CD14-positive monocyte (primary cell): ENCODE data around the gene ARHGEF37. TPM values are rescaled to one million over a fixed set of nuclear protein-coding genes. Genes with fewer than 3 reads are reported as not detected.

Source experiments
- DNase-seq, 3 donors: peaks; one replicate each; pipeline ENCODE4 v3.0.0-alpha.2; 2011 to 2022
- H2AFZ ChIP-seq: 2 replicates; pipeline ENCODE4 v1.6.0; 2012; ENCODE audit warnings: mild to moderate bottlenecking, low read depth, low read length, inconsistent platforms; ENCODE audit not compliant: insufficient read depth, poor library complexity, severe bottlenecking
- H3K27ac ChIP-seq, 2 donors: 1 replicate in 1 of 2; 2 replicates in 1 of 2; pipeline ENCODE4 v1.5.1; 2012 to 2013; ENCODE audit warnings: low read length in 2 of 2, control low read depth in 1 of 2, inconsistent platforms in 1 of 2, low read depth in 1 of 2, mild to moderate bottlenecking in 1 of 2
- H3K27me3 ChIP-seq, 2 donors: one replicate each; pipeline versions ENCODE4 v1.6.0 to v1.6.1; 2011 to 2013; ENCODE audit warnings: low read length in 2 of 2; ENCODE audit not compliant: control insufficient read depth in 2 of 2, insufficient read depth in 2 of 2
- H3K36me3 ChIP-seq, 2 donors: replicated peaks in 1 of 2; 1 replicate in 1 of 2; 2 replicates in 1 of 2; pipeline versions ENCODE4 v1.5.1 to v1.6.1; 2012 to 2013; ENCODE audit warnings: low read length in 2 of 2, control low read depth in 1 of 2, inconsistent platforms in 1 of 2, mild to moderate bottlenecking in 1 of 2; ENCODE audit not compliant: insufficient read depth in 2 of 2, control insufficient read depth in 1 of 2
- H3K4me1 ChIP-seq, 2 donors: 1 replicate in 1 of 2; 2 replicates in 1 of 2; pipeline versions ENCODE4 v1.5.1 to v1.6.1; 2012 to 2013; ENCODE audit warnings: low read length in 2 of 2, control low read depth in 1 of 2, inconsistent platforms in 1 of 2, mild to moderate bottlenecking in 1 of 2, moderate library complexity in 1 of 2; ENCODE audit not compliant: insufficient read depth in 2 of 2, control insufficient read depth in 1 of 2
- H3K4me2 ChIP-seq: replicated peaks from 2 replicates; pipeline ENCODE3; 2012; ENCODE audit warnings: low read length, moderate library complexity, mild to moderate bottlenecking; ENCODE audit not compliant: poor library complexity, severe bottlenecking; ENCODE audit errors: extremely low read depth
- H3K4me3 ChIP-seq, 3 experiments: fragments of 200-600 bp in 1 of 3; sonication (generic) in 1 of 3; replicated peaks in 1 of 3; 1 replicate in 2 of 3; 2 replicates in 1 of 3; pipeline ENCODE4 v1.5.1; 2011 to 2013; ENCODE audit warnings: low read length in 3 of 3, mild to moderate bottlenecking in 3 of 3, control low read depth in 2 of 3, low read depth in 2 of 3, inconsistent platforms in 1 of 3, moderate library complexity in 1 of 3
- H3K79me2 ChIP-seq: 2 replicates; pipeline ENCODE4 v1.6.0; 2012; ENCODE audit warnings: mild to moderate bottlenecking, control low read depth, inconsistent platforms, low read length, moderate library complexity; ENCODE audit not compliant: insufficient read depth
- H3K9ac ChIP-seq: 2 replicates; pipeline ENCODE4 v1.6.0; 2017; ENCODE audit warnings: low read length, mild to moderate bottlenecking; ENCODE audit not compliant: insufficient read depth, poor library complexity, severe bottlenecking
- H3K9me3 ChIP-seq, 2 donors: replicated peaks in 1 of 2; 1 replicate in 1 of 2; 2 replicates in 1 of 2; pipeline versions ENCODE4 v1.5.1 to v1.6.1; 2012 to 2013; ENCODE audit warnings: low read length in 2 of 2, control low read depth in 1 of 2; ENCODE audit not compliant: control insufficient read depth in 1 of 2, insufficient read depth in 1 of 2
- H4K20me1 ChIP-seq: 2 replicates; pipeline ENCODE4 v1.6.0; 2012; ENCODE audit warnings: mild to moderate bottlenecking, low read length, control low read depth, moderate library complexity; ENCODE audit not compliant: insufficient read depth
- H3K27ac Mint-ChIP-seq, 7 donors: one replicate each; pipeline ENCODE4 v1.8.0; 2020; ENCODE audit warnings: mild to moderate bottlenecking in 7 of 7, mixed read lengths in 7 of 7, moderate library complexity in 6 of 7, inconsistent platforms in 2 of 7
- H3K27me3 Mint-ChIP-seq, 3 donors: one replicate each; pipeline ENCODE4 v1.8.0; 2021 to 2022; ENCODE audit warnings: low read depth in 3 of 3, mild to moderate bottlenecking in 3 of 3, mixed read lengths in 3 of 3, moderate library complexity in 3 of 3, inconsistent platforms in 1 of 3
- H3K36me3 Mint-ChIP-seq, 2 donors: one replicate each; pipeline ENCODE4 v1.8.0; 2020; ENCODE audit warnings: mixed read lengths in 2 of 2, inconsistent platforms in 1 of 2, mild to moderate bottlenecking in 1 of 2
- H3K4me1 Mint-ChIP-seq: one replicate; pipeline ENCODE4 v1.8.0; 2020; ENCODE audit warnings: mild to moderate bottlenecking, mixed read lengths
- H3K4me3 Mint-ChIP-seq, 2 donors: one replicate each; pipeline ENCODE4 v1.8.0; 2020; ENCODE audit warnings: mild to moderate bottlenecking in 2 of 2, mixed read lengths in 2 of 2, moderate library complexity in 1 of 2
- H3K9me3 Mint-ChIP-seq, 7 donors: one replicate each; pipeline ENCODE4 v1.8.0; 2020 to 2022; ENCODE audit warnings: mixed read lengths in 7 of 7, mild to moderate bottlenecking in 6 of 7, moderate library complexity in 6 of 7, inconsistent platforms in 2 of 7
- CTCF ChIP-seq: fragments of 200-600 bp; IDR thresholded peaks from one replicate; pipeline ENCODE4 v1.8.0; 2022; ENCODE audit warnings: antibody characterized with exemption, mild to moderate bottlenecking
- WGBS: methylation state at CpG from one replicate; pipeline ENCODE4 v1.1.5; 2013; ENCODE audit warnings: missing lambda C conversion rate; ENCODE audit not compliant: insufficient coverage; 5-methylcytosine and 5-hydroxymethylcytosine counted together
- intact Hi-C, 2 donors: fragments of 100-400 bp; cut with micrococcal nuclease; formaldehyde crosslinking; loops; one replicate each; pipeline versions ENCODE4 v1.15.0 to v1.15.1; 2023
- polyA plus RNA-seq, 3 donors: library from polyadenylated mRNA; depleted of rRNA in 1 of 3; unstranded in 2 of 3; stranded (reverse) in 1 of 3; fragments of 300-500 nt in 2 of 3; fragments of >200 nt in 1 of 3; fragmentation: Illumina TruSeq in 2 of 3; gene quantifications; 1 replicate in 2 of 3; 2 replicates in 1 of 3; pipeline ENCODE4 v1.2.3, GENCODE V29; 2012 to 2021

The ARHGEF37 gene
- polyA plus RNA-seq, 3 donors, result not detected

- Histone ChIP-seq H3K27ac (no peak overlapping the region), H3K4me3 (no peak overlapping the region), H3K27me3 (no peaks in the 10 kb centered on the region), H3K9me3 (peaks cover 5% of the 10 kb centered on the region in 2 donors), H2AFZ (no peak overlapping the region), H3K36me3 (no peaks in the 10 kb centered on the region), H3K9ac (no peak overlapping the region), H3K79me2 (no peaks in the 10 kb centered on the region), H3K4me1 (peaks cover 2 to 4% of the 10 kb centered on the region in 2 donors), H4K20me1 (no peaks in the 10 kb centered on the region), H3K4me2 (no peak overlapping the region)
- no peak for TF ChIP-seq CTCF
- WGBS, result 100% methylated on average over 1 of the region's 3 CpGs
- Mint-ChIP-seq H3K4me1 (peaks cover 3% of the 10 kb centered on the region), H3K9me3 (peaks cover 2 to 6% (median 4%) of the 10 kb centered on the region in 7 donors), H3K4me3 (no peak overlapping the region), H3K36me3 (no peaks in the 10 kb centered on the region), H3K27me3 (peaks cover 2 to 11% (median 2%) of the 10 kb centered on the region in 3 donors), H3K27ac (no peak overlapping the region)
- intact Hi-C loops, result no loop called here
- no peak for DNase-seq
Observed at GRCh38 chr5:149600932-149601331, 19.6 kb downstream of the ARHGEF37 start.

GRCh38 chr5:149603210-149603609, 21.9 kb downstream of the ARHGEF37 start:
- Histone ChIP-seq H3K27ac (no peak overlapping the region), H2AFZ (no peak overlapping the region), H3K4me3 (no peak overlapping the region), H4K20me1 (no peaks in the 10 kb centered on the region), H3K4me1 (peaks cover 6 to 9% of the 10 kb centered on the region in 2 donors), H3K9me3 (no peaks in the 10 kb centered on the region), H3K36me3 (no peaks in the 10 kb centered on the region), H3K4me2 (no peak overlapping the region), H3K9ac (no peak overlapping the region), H3K79me2 (no peaks in the 10 kb centered on the region), H3K27me3 (no peaks in the 10 kb centered on the region)
- TF ChIP-seq CTCF, result no peak
- peaks cover 2 to 12% (median 2%) of the 10 kb centered on the region in 3 donors for H3K27me3 Mint-ChIP-seq
- H3K36me3 Mint-ChIP-seq, result no peaks in the 10 kb centered on the region
- peaks cover 7% of the 10 kb centered on the region for H3K4me1 Mint-ChIP-seq
- WGBS, result 90% methylated on average over 3 of the region's 4 CpGs
- intact Hi-C loops, result no loop called here
- DNase-seq, result no peak
- no peak overlapping the region for H3K27ac Mint-ChIP-seq
- no peak overlapping the region for H3K4me3 Mint-ChIP-seq
- H3K9me3 Mint-ChIP-seq, result peaks cover under 1 to 3% (median 2%) of the 10 kb centered on the region in 7 donors
